SK-N-SH (cell line): Measurements from ENCODE around the gene PHACTR3. TPM values are rescaled to one million over a fixed set of nuclear protein-coding genes. Genes with fewer than 3 reads are reported as not detected.

Experiments
- CTCF ChIA-PET: fragments of 300-600, 350-600 bp; formaldehyde crosslinking; extraction: SDS; loops from one replicate; lab custom pipeline; 2021; lab: Yijun Ruan, JAX
- POLR2A ChIA-PET: fragments of 350-600 bp; sonication (Branson Sonifier 250); formaldehyde crosslinking; extraction: SDS; loops from one replicate; lab custom pipeline; 2020; ENCODE audit warnings: antibody characterized with exemption, inconsistent platforms; lab: Yijun Ruan, JAX
- DNase-seq: peaks from one replicate; pipeline ENCODE4 v3.0.0; 2012
- H2AFZ ChIP-seq: fragments of 200-600 bp; sonication (generic); 2 replicates; pipeline ENCODE4 v1.8.1; 2016; ENCODE audit warnings: antibody characterized with exemption, mild to moderate bottlenecking, low read depth
- H3F3A ChIP-seq: fragments of 200-600 bp; sonication (generic); replicated peaks from 2 replicates; pipeline ENCODE3; 2016; ENCODE audit warnings: antibody characterized with exemption, mild to moderate bottlenecking; ENCODE audit not compliant: insufficient read depth
- H3K27ac ChIP-seq, 2 experiments: fragments of 200-500 bp in 1 of 2; fragments of 200-600 bp in 1 of 2; sonication (Bioruptor generic) in 1 of 2; sonication (generic), shearing (Covaris generic) in 1 of 2; 2 replicates each; pipeline versions ENCODE4 v1.5.1 to v1.6.1; 2014 to 2016; ENCODE audit warnings: low read depth in 2 of 2, inconsistent platforms in 1 of 2, low read length in 1 of 2, mild to moderate bottlenecking in 1 of 2, mixed read lengths in 1 of 2
- H3K27me3 ChIP-seq: fragments of 200-600 bp; sonication (generic), shearing (Covaris generic); 2 replicates; pipeline ENCODE4 v1.6.1; 2016; ENCODE audit warnings: mixed run types; ENCODE audit not compliant: insufficient read depth
- H3K36me3 ChIP-seq, 2 experiments: fragments of 200-500 bp in 1 of 2; fragments of 200-600 bp in 1 of 2; sonication (Bioruptor generic) in 1 of 2; sonication (generic) in 1 of 2; replicated peaks in 1 of 2; 2 replicates each; pipeline versions ENCODE3 to v1.5.1; 2014 to 2016; ENCODE audit warnings: low read length in 1 of 2, mild to moderate bottlenecking in 1 of 2; ENCODE audit not compliant: insufficient read depth in 2 of 2, control insufficient read depth in 1 of 2
- H3K4me1 ChIP-seq, 2 experiments: fragments of 200-500 bp in 1 of 2; fragments of 200-600 bp in 1 of 2; sonication (Bioruptor generic) in 1 of 2; sonication (generic), shearing (Covaris generic) in 1 of 2; 2 replicates each; pipeline versions ENCODE4 v1.5.1 to v1.6.1; 2014 to 2016; ENCODE audit warnings: low read depth in 1 of 2, low read length in 1 of 2, mixed run types in 1 of 2; ENCODE audit not compliant: insufficient read depth in 2 of 2, control insufficient read depth in 1 of 2
- H3K4me2 ChIP-seq: fragments of 200-600 bp; sonication (generic), shearing (Covaris generic); 2 replicates; pipeline ENCODE4 v1.6.1; 2017; ENCODE audit warnings: mixed run types
- H3K4me3 ChIP-seq, 2 experiments: fragments of 200-500 bp in 1 of 2; fragments of 200-600 bp in 1 of 2; sonication (Bioruptor generic) in 1 of 2; sonication (generic), shearing (Covaris generic) in 1 of 2; 2 replicates each; pipeline versions ENCODE4 v1.5.1 to v1.8.1; 2014 to 2016; ENCODE audit warnings: low read depth in 2 of 2, inconsistent platforms in 1 of 2, low read length in 1 of 2, mild to moderate bottlenecking in 1 of 2, mixed read lengths in 1 of 2, moderate library complexity in 1 of 2
- H3K79me2 ChIP-seq: fragments of 200-600 bp; sonication (generic); 2 replicates; pipeline ENCODE4 v1.8.1; 2017; ENCODE audit warnings: mild to moderate bottlenecking; ENCODE audit not compliant: insufficient read depth
- H3K9ac ChIP-seq: fragments of 200-600 bp; sonication (generic); 2 replicates; pipeline ENCODE4 v1.6.1; 2017; ENCODE audit warnings: mixed run types
- H3K9me2 ChIP-seq: fragments of 200-600 bp; sonication (generic); 2 replicates; pipeline ENCODE4 v1.6.1; 2017; ENCODE audit warnings: mixed run types
- H3K9me3 ChIP-seq: fragments of 200-600 bp; sonication (generic); 2 replicates; pipeline ENCODE4 v1.6.1; 2017; ENCODE audit warnings: mixed run types, mild to moderate bottlenecking, moderate library complexity
- H4K20me1 ChIP-seq: fragments of 200-600 bp; sonication (generic); 2 replicates; pipeline ENCODE4 v1.6.1; 2017; ENCODE audit warnings: mild to moderate bottlenecking, mixed run types; ENCODE audit not compliant: insufficient read depth
- ELF1 ChIP-seq: IDR thresholded peaks from 2 replicates; pipeline ENCODE4 v1.4.0; 2012
- EP300 ChIP-seq, 2 experiments: IDR thresholded peaks; 2 replicates each; pipeline versions ENCODE4 v1.4.0 to v1.6.1; 2012; ENCODE audit warnings: borderline replicate concordance in 1 of 2, low read depth in 1 of 2, low read length in 1 of 2
- EZH2phosphoT487 ChIP-seq: fragments of 200-600 bp; sonication (generic); IDR thresholded peaks from 2 replicates; pipeline ENCODE4 v1.6.1; 2017; ENCODE audit warnings: low read depth, mixed run types, mild to moderate bottlenecking, antibody characterized with exemption, moderate library complexity, borderline replicate concordance
- FOSL2 ChIP-seq: IDR thresholded peaks from 2 replicates; pipeline ENCODE4 v1.4.0; 2012; ENCODE audit warnings: low read depth, mild to moderate bottlenecking, moderate library complexity, borderline replicate concordance
- FOXJ3 ChIP-seq: sonication (generic); formaldehyde crosslinking; IDR thresholded peaks from 2 replicates; pipeline ENCODE4 v1.5.1; 2020; ENCODE audit warnings: mild to moderate bottlenecking, missing genetic modification reagents
- MXI1 ChIP-seq: IDR thresholded peaks from 2 replicates; pipeline ENCODE4 v1.6.1; 2012; ENCODE audit warnings: mild to moderate bottlenecking, low read depth, low read length, improper control_type of control experiment
- NFIC ChIP-seq: IDR thresholded peaks from 2 replicates; pipeline ENCODE4 v1.4.0; 2012; ENCODE audit warnings: borderline replicate concordance
- NRF1 ChIP-seq: IDR thresholded peaks from 2 replicates; pipeline ENCODE4 v1.6.1; 2012; ENCODE audit warnings: low read depth, mild to moderate bottlenecking, low read length
- PBX3 ChIP-seq: IDR thresholded peaks from 2 replicates; pipeline ENCODE4; 2012
- POLR2AphosphoS5 ChIP-seq: IDR thresholded peaks from 2 replicates; pipeline ENCODE4 v1.6.1; 2012; ENCODE audit warnings: low read depth, low read length
- RCOR1 ChIP-seq: fragments of 150-350 bp; IDR thresholded peaks from 2 replicates; pipeline ENCODE4 v1.6.1; 2017; ENCODE audit warnings: antibody characterized with exemption, low read length
- RFX5 ChIP-seq: IDR thresholded peaks from 2 replicates; pipeline ENCODE4 v1.6.1; 2012; ENCODE audit warnings: mild to moderate bottlenecking, improper control_type of control experiment, low read length
- SIN3A ChIP-seq: IDR thresholded peaks from 2 replicates; pipeline ENCODE4 v1.6.1; 2012; ENCODE audit warnings: low read depth, mild to moderate bottlenecking, low read length, moderate library complexity, borderline replicate concordance
- TEAD4 ChIP-seq: IDR thresholded peaks from 2 replicates; pipeline ENCODE4 v1.4.0; 2012; ENCODE audit warnings: mild to moderate bottlenecking, borderline replicate concordance; ENCODE audit not compliant: insufficient read depth
- USF2 ChIP-seq: fragments of 150-350 bp; IDR thresholded peaks from 2 replicates; pipeline ENCODE4 v1.6.1; 2017; ENCODE audit warnings: antibody characterized with exemption, low read length, low read depth, borderline replicate concordance
- WGBS: methylation state at CpG from one replicate; pipeline ENCODE4 v1.1.6; 2017; ENCODE audit warnings: low lambda C conversion rate; 5-methylcytosine and 5-hydroxymethylcytosine counted together
- polyA plus RNA-seq, 3 experiments: library from polyadenylated mRNA; depleted of rRNA; stranded (reverse); fragments of >200 nt; gene quantifications; 2 replicates each; pipeline ENCODE4 v1.2.3, GENCODE V29; 2012
- TF ChIP-seq, protein P1 (sequence below): fragments of 200-600 bp; sonication (generic); IDR thresholded peaks from 2 replicates; pipeline ENCODE4 v1.6.1; 2017; ENCODE audit warnings: antibody characterized with exemption, mild to moderate bottlenecking, moderate library complexity
- TF ChIP-seq, protein P2 (sequence below): IDR thresholded peaks from 2 replicates; pipeline ENCODE4 v1.4.0; 2012; ENCODE audit warnings: low read depth, borderline replicate concordance
- TF ChIP-seq, protein P3 (sequence below): IDR thresholded peaks from 2 replicates; pipeline ENCODE4 v1.4.0; 2012; ENCODE audit warnings: low read depth
- TF ChIP-seq, protein P4 (sequence below): fragments of 150-350 bp; IDR thresholded peaks from 2 replicates; pipeline ENCODE4 v1.6.1; 2016; ENCODE audit warnings: mild to moderate bottlenecking, low read depth, low read length

Gene PHACTR3
- polyA plus RNA-seq, 1 of the 3 experiments (the other 2 are of a cell fraction): 0.10 TPM

GRCh38 chr20:59561228-59561605 is 43.1 kb upstream of the PHACTR3 start (continued):
- TF ChIP-seq USF2: no peak

DNA sequence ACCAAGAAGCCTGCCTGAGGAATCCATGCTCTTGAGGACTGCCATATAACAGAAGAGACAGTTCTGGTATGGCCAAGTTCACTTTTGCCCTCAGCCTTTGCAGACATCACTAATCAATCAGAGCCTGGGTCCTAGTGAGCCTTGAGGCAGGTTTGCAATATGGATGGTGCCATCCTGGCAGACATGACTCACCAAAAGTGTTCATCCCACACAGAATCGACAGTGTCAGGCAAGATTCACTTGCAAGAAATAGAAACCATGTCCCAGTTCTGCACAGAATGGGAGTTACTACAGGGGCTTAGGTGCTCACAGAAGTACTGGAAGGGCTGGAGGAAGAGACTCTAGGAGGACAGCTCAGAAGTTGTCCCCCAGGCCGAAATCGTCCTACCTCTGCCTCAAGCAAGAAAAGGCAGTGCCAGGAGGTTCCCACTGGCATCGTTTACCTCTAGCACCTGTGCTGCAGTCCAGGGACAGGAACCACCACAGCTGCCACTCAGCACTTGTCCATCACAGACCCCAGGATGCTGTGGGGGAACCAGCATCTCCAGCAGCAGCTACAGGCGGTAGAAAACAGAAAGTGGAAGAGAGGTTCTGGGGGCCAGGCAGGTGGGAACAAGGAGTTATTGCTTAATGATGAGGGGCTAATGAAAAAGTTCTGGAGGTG is 42.6 kb upstream of the PHACTR3 start:
- ChIA-PET CTCF (interaction anchor here (1.1 to 6.5 kb wide), 10 partner anchors 10 to 259 kb away, joined by 3 to 107 read pairs (median 9); no protein-coding TSS in a partner anchor), POLR2A (no interaction called here)
- DNase-seq: no peak
- no peak overlapping the region for H3K4me3 ChIP-seq
- no peak for TF ChIP-seq NRF1
- TF ChIP-seq, protein P1, sequence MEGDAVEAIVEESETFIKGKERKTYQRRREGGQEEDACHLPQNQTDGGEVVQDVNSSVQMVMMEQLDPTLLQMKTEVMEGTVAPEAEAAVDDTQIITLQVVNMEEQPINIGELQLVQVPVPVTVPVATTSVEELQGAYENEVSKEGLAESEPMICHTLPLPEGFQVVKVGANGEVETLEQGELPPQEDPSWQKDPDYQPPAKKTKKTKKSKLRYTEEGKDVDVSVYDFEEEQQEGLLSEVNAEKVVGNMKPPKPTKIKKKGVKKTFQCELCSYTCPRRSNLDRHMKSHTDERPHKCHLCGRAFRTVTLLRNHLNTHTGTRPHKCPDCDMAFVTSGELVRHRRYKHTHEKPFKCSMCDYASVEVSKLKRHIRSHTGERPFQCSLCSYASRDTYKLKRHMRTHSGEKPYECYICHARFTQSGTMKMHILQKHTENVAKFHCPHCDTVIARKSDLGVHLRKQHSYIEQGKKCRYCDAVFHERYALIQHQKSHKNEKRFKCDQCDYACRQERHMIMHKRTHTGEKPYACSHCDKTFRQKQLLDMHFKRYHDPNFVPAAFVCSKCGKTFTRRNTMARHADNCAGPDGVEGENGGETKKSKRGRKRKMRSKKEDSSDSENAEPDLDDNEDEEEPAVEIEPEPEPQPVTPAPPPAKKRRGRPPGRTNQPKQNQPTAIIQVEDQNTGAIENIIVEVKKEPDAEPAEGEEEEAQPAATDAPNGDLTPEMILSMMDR: no peak
- TF ChIP-seq NFIC: no peak
- TF ChIP-seq RFX5: no peak
- no peak for TF ChIP-seq MXI1
- no peak for TF ChIP-seq POLR2AphosphoS5
- no peak for TF ChIP-seq PBX3
- TF ChIP-seq, protein P2, sequence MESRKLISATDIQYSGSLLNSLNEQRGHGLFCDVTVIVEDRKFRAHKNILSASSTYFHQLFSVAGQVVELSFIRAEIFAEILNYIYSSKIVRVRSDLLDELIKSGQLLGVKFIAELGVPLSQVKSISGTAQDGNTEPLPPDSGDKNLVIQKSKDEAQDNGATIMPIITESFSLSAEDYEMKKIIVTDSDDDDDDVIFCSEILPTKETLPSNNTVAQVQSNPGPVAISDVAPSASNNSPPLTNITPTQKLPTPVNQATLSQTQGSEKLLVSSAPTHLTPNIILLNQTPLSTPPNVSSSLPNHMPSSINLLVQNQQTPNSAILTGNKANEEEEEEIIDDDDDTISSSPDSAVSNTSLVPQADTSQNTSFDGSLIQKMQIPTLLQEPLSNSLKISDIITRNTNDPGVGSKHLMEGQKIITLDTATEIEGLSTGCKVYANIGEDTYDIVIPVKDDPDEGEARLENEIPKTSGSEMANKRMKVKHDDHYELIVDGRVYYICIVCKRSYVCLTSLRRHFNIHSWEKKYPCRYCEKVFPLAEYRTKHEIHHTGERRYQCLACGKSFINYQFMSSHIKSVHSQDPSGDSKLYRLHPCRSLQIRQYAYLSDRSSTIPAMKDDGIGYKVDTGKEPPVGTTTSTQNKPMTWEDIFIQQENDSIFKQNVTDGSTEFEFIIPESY: no peak
- TF ChIP-seq, protein P3, sequence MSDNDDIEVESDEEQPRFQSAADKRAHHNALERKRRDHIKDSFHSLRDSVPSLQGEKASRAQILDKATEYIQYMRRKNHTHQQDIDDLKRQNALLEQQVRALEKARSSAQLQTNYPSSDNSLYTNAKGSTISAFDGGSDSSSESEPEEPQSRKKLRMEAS: no peak
- no peak for TF ChIP-seq SIN3A
- no peak for TF ChIP-seq USF2
- TF ChIP-seq ELF1: no peak
- TF ChIP-seq, protein P4, sequence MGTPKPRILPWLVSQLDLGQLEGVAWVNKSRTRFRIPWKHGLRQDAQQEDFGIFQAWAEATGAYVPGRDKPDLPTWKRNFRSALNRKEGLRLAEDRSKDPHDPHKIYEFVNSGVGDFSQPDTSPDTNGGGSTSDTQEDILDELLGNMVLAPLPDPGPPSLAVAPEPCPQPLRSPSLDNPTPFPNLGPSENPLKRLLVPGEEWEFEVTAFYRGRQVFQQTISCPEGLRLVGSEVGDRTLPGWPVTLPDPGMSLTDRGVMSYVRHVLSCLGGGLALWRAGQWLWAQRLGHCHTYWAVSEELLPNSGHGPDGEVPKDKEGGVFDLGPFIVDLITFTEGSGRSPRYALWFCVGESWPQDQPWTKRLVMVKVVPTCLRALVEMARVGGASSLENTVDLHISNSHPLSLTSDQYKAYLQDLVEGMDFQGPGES: no peak
- TF ChIP-seq FOSL2: no peak
- TF ChIP-seq RCOR1: no peak
- no peak for TF ChIP-seq EP300 (IDR thresholded peaks at IDR 0.05; ENCODE audit: borderline replicate concordance in 1 of 2, low read depth in 1 of 2, low read length in 1 of 2)
- TF ChIP-seq TEAD4: no peak
- TF ChIP-seq FOXJ3: no peak
- no peak for TF ChIP-seq EZH2phosphoT487
- H2AFZ ChIP-seq: no peak overlapping the region
- H3K9me2 ChIP-seq: no peaks in the 10 kb centered on the region
- no peaks in the 10 kb centered on the region for H3K36me3 ChIP-seq
- 30% methylated on average over 3 of the region's 5 CpGs for WGBS
- H3K9ac ChIP-seq: no peak overlapping the region
- no peaks in the 10 kb centered on the region for H3K79me2 ChIP-seq
- H3K4me1 ChIP-seq: peaks cover 0 to 7% of the 10 kb centered on the region in 2 experiments; a peak in 1 of 4 replicates
- no peaks in the 10 kb centered on the region for H3K27me3 ChIP-seq
- no peaks in the 10 kb centered on the region for H3F3A ChIP-seq
- no peak overlapping the region for H3K27ac ChIP-seq
- H4K20me1 ChIP-seq: no peaks in the 10 kb centered on the region
- no peaks in the 10 kb centered on the region for H3K9me3 ChIP-seq
- no peak overlapping the region for H3K4me2 ChIP-seq
